ENCODE data around the gene CHD6.

CHD6 gene

GRCh38 chr20:41363601-41364000 is 254.6 kb downstream of the CHD6 start:
- no peak for DNase-seq

GRCh38 chr20:41362748-41363140 is 255.4 kb downstream of the CHD6 start:
- DNase-seq = no peak

GRCh38 chr20:41361757-41362747 is 256.1 kb downstream of the CHD6 start:
- DNase-seq = no peak

GRCh38 chr20:41360831-41361756 is 257.1 kb downstream of the CHD6 start:
- DNase-seq = no peak

DNA sequence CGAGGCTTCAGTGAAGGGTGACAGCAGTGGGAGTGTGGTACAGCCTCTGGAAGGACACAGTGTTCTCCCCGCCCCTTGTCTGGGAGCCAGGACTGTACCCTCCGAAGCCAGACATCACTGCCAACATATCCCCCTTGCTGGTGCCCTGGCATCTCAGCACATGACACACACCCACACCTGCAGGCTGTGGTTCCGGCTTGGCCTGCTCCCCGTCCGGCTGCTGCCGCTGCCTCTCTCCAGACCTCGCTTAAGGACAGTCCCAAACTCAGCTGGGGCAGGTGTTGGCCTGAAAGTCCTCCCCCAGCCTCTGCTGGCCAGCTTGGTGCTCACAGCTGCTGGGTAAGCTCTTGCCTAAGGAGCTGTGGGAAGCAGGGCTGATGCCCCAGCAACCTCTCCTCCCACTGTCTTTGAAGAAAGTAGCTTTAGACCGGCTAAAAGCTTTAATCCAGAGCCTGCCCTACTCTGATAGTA is 258.6 kb downstream of the CHD6 start:
- no peak for DNase-seq

DNA sequence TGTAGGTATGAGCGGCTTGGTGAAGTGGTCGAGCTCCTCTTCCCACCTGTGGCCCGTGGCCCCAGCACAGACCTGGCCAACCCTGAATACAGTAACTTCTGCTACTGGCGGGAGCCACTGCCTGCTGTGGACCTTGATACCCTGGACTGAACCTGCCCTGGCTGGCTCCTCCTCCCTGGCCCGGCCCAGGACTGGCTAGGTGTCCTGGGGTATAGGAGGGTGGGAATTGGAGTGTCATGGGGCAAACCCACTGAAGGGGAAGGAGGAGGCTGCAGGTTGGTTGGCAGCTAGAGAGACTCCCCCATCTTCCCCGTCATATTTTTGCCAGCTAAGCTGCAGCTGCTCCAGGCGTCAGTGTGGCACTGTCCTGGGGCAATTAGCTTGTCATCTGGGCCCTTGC is 259.5 kb downstream of the CHD6 start:
- DNase-seq = no peak

DNA sequence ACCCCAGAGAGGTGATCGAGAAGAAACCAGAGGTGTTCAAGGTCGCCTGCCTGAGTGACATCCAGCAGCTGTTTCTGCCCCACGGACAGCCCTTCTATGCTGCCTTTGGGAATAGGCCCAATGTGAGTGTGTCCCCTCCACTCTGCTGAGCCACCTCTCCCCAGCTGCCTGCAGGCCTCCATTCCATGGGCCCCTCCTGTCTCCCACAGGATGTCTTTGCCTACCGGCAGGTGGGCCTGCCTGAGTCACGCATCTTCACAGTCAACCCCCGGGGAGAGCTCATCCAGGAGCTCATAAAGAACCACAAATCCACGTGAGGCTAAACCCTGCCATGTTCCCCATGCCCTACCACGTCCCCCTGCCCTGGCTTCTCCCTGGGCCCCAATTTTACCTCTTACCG is 259.9 kb downstream of the CHD6 start:
- no peak for DNase-seq

DNA sequence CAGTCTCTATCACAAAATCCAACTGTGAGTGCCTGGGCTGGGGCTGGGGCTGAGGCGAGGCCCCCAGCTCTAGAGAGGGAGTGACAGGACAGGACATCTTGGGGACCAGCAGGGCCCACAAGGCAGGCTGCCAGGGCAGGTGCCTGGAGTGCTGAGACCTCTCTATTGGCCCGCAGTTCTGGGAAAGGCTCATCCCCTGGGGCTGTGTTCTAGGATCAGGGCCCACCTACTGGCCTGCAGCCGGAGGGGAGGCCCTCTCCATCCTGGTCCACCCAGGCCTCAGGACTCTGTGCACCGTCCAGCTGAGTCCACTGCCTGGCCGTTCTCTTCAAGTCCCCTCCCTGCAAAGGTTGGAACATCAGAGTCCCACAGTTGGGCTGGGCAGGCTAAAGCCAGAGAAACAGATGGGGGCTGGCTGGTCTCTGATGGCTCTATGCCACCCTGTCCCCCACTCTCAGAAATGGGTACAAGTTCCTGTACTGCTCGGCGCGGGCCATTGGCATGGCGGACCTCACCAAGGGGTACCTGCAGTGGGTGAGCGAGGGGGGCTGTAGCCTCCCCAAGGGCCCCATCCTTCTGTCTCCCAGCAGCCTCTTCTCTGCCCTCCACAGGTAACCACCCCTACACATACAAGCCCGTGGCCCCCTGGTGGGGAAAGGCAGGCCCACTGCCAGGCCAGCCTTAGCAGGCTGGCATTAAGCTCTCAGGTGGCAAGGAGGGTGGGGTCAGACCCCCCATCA is 260.6 kb downstream of the CHD6 start:
- no peak for DNase-seq

- DNase-seq = no peak
These were observed 261.2 kb downstream of the CHD6 start for GRCh38 chr20:41356951-41357350.

GRCh38 chr20:41355598-41356203 is 262.5 kb downstream of the CHD6 start:
- no peak for DNase-seq

GRCh38 chr20:41355192-41355591 is 263.0 kb downstream of the CHD6 start:
- no peak for DNase-seq

DNA sequence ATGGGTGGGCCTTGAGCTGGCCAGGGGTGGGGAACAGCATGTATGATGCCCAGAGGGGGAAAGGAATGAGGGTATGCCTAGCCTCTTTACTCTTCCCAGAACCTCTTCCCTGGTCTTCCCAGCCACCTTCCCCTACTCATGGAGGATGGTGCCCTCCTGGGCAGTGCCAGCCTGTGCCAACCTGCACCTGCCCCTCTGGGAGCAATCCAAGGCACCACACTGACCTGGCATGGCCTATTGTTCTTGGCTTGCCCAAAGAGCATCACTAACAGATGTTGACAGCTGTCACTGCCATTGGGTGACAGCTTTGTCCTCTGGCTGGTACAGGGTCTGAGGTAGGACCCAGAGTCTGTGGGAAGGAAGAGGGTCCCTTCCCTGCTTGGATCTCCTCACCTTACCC is 264.6 kb downstream of the CHD6 start:
- no peak for DNase-seq

- DNase-seq = no peak
These were observed 265.5 kb downstream of the CHD6 start for GRCh38 chr20:41352666-41353065.

- DNase-seq = no peak
These were observed 266.1 kb downstream of the CHD6 start for GRCh38 chr20:41352106-41352505.
